Measurements from ENCODE around the gene APPL2. TPM values are rescaled to one million over a fixed set of nuclear protein-coding genes. Genes with fewer than 3 reads are reported as not detected.

The APPL2 gene
- total RNA-seq, 1 donor = 67.0 TPM

DNA sequence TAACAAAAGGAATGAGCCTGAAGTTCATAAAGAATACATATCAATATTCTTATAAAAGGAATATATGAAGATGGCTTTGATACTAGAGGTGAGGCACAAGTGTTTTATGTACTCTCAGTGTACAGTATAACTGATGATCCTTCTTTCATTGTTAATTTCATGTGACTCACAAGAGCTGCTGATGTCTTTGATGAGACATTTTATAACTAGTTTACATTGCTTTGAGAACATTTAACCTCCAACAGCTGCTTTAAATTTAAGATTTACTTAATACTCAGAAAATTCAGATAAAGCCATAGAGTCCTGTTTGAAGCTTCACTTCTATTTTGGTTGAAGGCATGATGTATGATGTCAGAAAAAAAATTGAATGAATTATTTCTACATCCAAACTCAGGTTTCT is 68.6 kb downstream of the APPL2 start:
- Histone ChIP-seq H3K4me1 (ENCODE audit: insufficient read depth, low read length) (no peaks in the 10 kb centered on the region), H3K27me3 (ENCODE audit: insufficient read depth, low read length) (no peaks in the 10 kb centered on the region), H3K9me3 (ENCODE audit: low read depth, low read length) (no peaks in the 10 kb centered on the region), H3K27ac (ENCODE audit: low read depth, low read length) (no peak overlapping the region), H3K4me2 (ENCODE audit: insufficient read depth, low read length) (no peak overlapping the region), H3K36me3 (ENCODE audit: insufficient read depth, low read length) (peaks cover 78% of the 10 kb centered on the region), H2AFZ (ENCODE audit: low read length) (no peak overlapping the region), H4K20me1 (ENCODE audit: insufficient read depth, low read length) (no peaks in the 10 kb centered on the region), H3K4me3 (ENCODE audit: insufficient read depth, low read length) (no peak overlapping the region), H3K79me2 (ENCODE audit: insufficient read depth, low read length) (no peaks in the 10 kb centered on the region)
- DNase-seq (ENCODE audit: insufficient read length, low spot score, missing footprints) = no peak
- TF ChIP-seq, protein P1, sequence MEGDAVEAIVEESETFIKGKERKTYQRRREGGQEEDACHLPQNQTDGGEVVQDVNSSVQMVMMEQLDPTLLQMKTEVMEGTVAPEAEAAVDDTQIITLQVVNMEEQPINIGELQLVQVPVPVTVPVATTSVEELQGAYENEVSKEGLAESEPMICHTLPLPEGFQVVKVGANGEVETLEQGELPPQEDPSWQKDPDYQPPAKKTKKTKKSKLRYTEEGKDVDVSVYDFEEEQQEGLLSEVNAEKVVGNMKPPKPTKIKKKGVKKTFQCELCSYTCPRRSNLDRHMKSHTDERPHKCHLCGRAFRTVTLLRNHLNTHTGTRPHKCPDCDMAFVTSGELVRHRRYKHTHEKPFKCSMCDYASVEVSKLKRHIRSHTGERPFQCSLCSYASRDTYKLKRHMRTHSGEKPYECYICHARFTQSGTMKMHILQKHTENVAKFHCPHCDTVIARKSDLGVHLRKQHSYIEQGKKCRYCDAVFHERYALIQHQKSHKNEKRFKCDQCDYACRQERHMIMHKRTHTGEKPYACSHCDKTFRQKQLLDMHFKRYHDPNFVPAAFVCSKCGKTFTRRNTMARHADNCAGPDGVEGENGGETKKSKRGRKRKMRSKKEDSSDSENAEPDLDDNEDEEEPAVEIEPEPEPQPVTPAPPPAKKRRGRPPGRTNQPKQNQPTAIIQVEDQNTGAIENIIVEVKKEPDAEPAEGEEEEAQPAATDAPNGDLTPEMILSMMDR (IDR thresholded peaks at IDR 0.05; ENCODE audit: extremely low read depth, low read depth, low read length) = no peak

DNA sequence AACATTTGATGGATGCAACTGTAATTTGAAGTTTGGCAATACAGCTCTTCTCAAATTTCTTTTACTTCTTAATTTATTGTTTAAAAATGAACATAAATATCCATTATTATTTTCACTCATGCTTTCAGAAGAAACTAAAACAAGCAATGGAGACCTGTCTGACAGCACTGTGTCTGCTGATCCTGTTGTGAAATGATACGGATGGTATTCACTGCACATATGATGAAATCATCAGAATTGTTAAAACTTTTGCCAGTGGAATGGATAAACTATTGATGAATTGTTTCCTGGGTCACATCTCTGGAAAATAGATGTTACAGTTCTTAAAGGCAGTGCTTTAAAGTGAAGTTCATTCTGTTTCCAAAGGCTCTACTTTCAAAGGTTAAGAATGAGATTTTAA is 69.2 kb downstream of the APPL2 start:
- no peak for DNase-seq (ENCODE audit: insufficient read length, low spot score, missing footprints)
- Histone ChIP-seq H3K27me3 (ENCODE audit: insufficient read depth, low read length) (no peaks in the 10 kb centered on the region), H3K4me2 (ENCODE audit: insufficient read depth, low read length) (no peak overlapping the region), H3K4me1 (ENCODE audit: insufficient read depth, low read length) (no peaks in the 10 kb centered on the region), H3K4me3 (ENCODE audit: insufficient read depth, low read length) (no peak overlapping the region), H3K27ac (ENCODE audit: low read depth, low read length) (peak overlapping the region; percentile 21), H3K36me3 (ENCODE audit: insufficient read depth, low read length) (peaks cover 84% of the 10 kb centered on the region), H2AFZ (ENCODE audit: low read length) (no peak overlapping the region), H3K79me2 (ENCODE audit: insufficient read depth, low read length) (no peaks in the 10 kb centered on the region), H3K9me3 (ENCODE audit: low read depth, low read length) (no peaks in the 10 kb centered on the region), H4K20me1 (ENCODE audit: insufficient read depth, low read length) (no peaks in the 10 kb centered on the region)
- TF ChIP-seq, protein P1 (IDR thresholded peaks at IDR 0.05; ENCODE audit: extremely low read depth, low read depth, low read length) = no peak

DNA sequence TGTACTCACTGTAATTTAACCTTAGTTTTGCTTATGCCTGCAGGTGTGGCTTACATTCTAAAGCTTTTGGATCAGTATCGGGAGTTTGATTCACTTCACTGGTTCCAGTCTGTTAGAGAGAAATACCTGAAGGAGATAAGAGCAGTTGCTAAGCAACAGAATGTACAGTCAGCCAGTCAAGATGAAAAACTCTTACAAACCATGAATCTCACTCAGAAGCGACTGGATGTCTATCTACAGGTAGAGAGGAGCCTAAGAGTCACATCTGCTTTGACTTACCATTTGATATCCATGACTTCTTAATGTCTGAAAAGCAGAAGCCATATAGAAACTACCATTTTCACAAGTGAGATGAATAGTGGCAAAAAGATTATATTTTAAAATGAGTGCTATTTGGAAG is 71.9 kb downstream of the APPL2 start:
- Histone ChIP-seq H3K4me1 (ENCODE audit: insufficient read depth, low read length) (no peaks in the 10 kb centered on the region), H2AFZ (ENCODE audit: low read length) (no peak overlapping the region), H3K27ac (ENCODE audit: low read depth, low read length) (no peak overlapping the region), H3K4me3 (ENCODE audit: insufficient read depth, low read length) (no peak overlapping the region), H3K36me3 (ENCODE audit: insufficient read depth, low read length) (peaks cover 81% of the 10 kb centered on the region), H3K9me3 (ENCODE audit: low read depth, low read length) (no peaks in the 10 kb centered on the region), H3K27me3 (ENCODE audit: insufficient read depth, low read length) (no peaks in the 10 kb centered on the region), H4K20me1 (ENCODE audit: insufficient read depth, low read length) (no peaks in the 10 kb centered on the region), H3K79me2 (ENCODE audit: insufficient read depth, low read length) (no peaks in the 10 kb centered on the region), H3K4me2 (ENCODE audit: insufficient read depth, low read length) (no peak overlapping the region)
- TF ChIP-seq, protein P1 (IDR thresholded peaks at IDR 0.05; ENCODE audit: extremely low read depth, low read depth, low read length) = no peak
- no peak for DNase-seq (ENCODE audit: insufficient read length, low spot score, missing footprints)

DNA sequence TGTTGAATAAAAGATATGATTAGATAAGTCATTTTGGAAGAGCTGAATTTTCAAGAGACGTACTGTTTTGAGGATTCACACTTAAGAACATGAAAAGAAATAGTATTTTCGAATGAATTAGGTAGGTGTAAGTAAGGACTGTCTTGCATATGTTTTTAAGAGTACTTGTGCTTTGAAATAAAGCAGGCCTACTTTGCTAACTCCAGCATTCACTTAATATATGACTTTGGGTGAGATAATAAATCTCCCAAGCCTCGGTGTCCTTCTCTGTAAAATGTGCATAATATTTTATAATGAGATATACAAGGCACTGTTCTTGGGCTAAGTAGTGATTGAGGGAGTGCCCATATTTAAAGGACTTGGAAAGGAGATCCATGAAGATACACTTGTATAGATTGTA is 73.8 kb downstream of the APPL2 start:
- no peaks in the 10 kb centered on the region for H3K27me3 ChIP-seq (ENCODE audit: insufficient read depth, low read length)
- no peak for DNase-seq (ENCODE audit: insufficient read length, low spot score, missing footprints)
- H3K4me3 ChIP-seq (ENCODE audit: insufficient read depth, low read length) = no peak overlapping the region
- H3K79me2 ChIP-seq (ENCODE audit: insufficient read depth, low read length) = no peaks in the 10 kb centered on the region
- no peak overlapping the region for H3K27ac ChIP-seq (ENCODE audit: low read depth, low read length)
- H3K9me3 ChIP-seq (ENCODE audit: low read depth, low read length) = no peaks in the 10 kb centered on the region
- no peak overlapping the region for H3K4me2 ChIP-seq (ENCODE audit: insufficient read depth, low read length)
- TF ChIP-seq, protein P1 (IDR thresholded peaks at IDR 0.05; ENCODE audit: extremely low read depth, low read depth, low read length) = no peak
- no peak overlapping the region for H2AFZ ChIP-seq (ENCODE audit: low read length)
- peaks cover 78% of the 10 kb centered on the region for H3K36me3 ChIP-seq (ENCODE audit: insufficient read depth, low read length)
- no peaks in the 10 kb centered on the region for H4K20me1 ChIP-seq (ENCODE audit: insufficient read depth, low read length)
- H3K4me1 ChIP-seq (ENCODE audit: insufficient read depth, low read length) = no peaks in the 10 kb centered on the region

All from osteoblast (primary cell).